NCI-H345 treated with DMSO at 0.1 percent for 48 hours (cell line): Measurements from ENCODE around the gene KRTAP10-4.
"Not testable (repeated sequence)": the region's sequence is repeated elsewhere in the genome, so short reads cannot be mapped to it uniquely, and the experiment has no call there.

ENCODE experiments used
- DNase-seq: peaks from one replicate; lab custom pipeline; 2025; ENCODE audit not compliant: unreplicated experiment; lab: John Stamatoyannopoulos, UW

KRTAP10-4 gene

GRCh38 chr21:44578371-44579055, 5.0 kb downstream of the KRTAP10-4 start:
- no peak for DNase-seq

GRCh38 chr21:44579056-44579832, 5.7 kb downstream of the KRTAP10-4 start:
- no peak for DNase-seq

GRCh38 chr21:44579833-44580144, 6.3 kb downstream of the KRTAP10-4 start:
- DNase-seq, result no peak

GRCh38 chr21:44580231-44580821, 6.8 kb downstream of the KRTAP10-4 start, which contains the start of gene KRTAP10-5:
Gene KRTAP10-5 (minus strand): TSS chr21:44580604. CDS start chr21:44580578, 26 bp downstream.
- not testable (repeated sequence) for DNase-seq

- no peak for DNase-seq
These were observed 7.6 kb downstream of the KRTAP10-4 start for GRCh38 chr21:44581158-44581557.

- DNase-seq, result peak; percentile 37
These were observed 8.5 kb downstream of the KRTAP10-4 start for GRCh38 chr21:44582055-44582454.

- DNase-seq, result no peak
These were observed 9.7 kb downstream of the KRTAP10-4 start for GRCh38 chr21:44583089-44583799.

- DNase-seq, result no peak
These were observed 10.2 kb downstream of the KRTAP10-4 start for GRCh38 chr21:44583800-44584147.

- DNase-seq, result no peak
These were observed 12.4 kb downstream of the KRTAP10-4 start for GRCh38 chr21:44585892-44586291.

- no peak for DNase-seq
These were observed 15.6 kb downstream of the KRTAP10-4 start for GRCh38 chr21:44589094-44589493.

- no peak for DNase-seq
These were observed 16.2 kb downstream of the KRTAP10-4 start for GRCh38 chr21:44589586-44590305.

- no peak for DNase-seq
These were observed 16.8 kb downstream of the KRTAP10-4 start for GRCh38 chr21:44590311-44590721.

GRCh38 chr21:44590897-44591800, 17.6 kb downstream of the KRTAP10-4 start:
- not testable (repeated sequence) for DNase-seq

GRCh38 chr21:44591801-44592130, 18.2 kb downstream of the KRTAP10-4 start:
- DNase-seq, result not testable (repeated sequence)

- no peak for DNase-seq
These were observed 19.1 kb downstream of the KRTAP10-4 start, which contains the start of gene KRTAP10-6 for GRCh38 chr21:44592446-44593311. Gene KRTAP10-6 (minus strand): TSS chr21:44592505. CDS start chr21:44592484, 21 bp downstream.

GRCh38 chr21:44593598-44594405, 20.3 kb downstream of the KRTAP10-4 start:
- DNase-seq, result no peak

GRCh38 chr21:44594406-44594916, 20.9 kb downstream of the KRTAP10-4 start:
- DNase-seq, result no peak

GRCh38 chr21:44595524-44595923, 22.0 kb downstream of the KRTAP10-4 start:
- no peak for DNase-seq
